Tibial artery (tissue), 4 donors: Measurements from ENCODE around the gene TM4SF18.

Experiments used
- DNase-seq, 2 donors: peaks; one replicate each; pipeline ENCODE4 v3.0.0-alpha.2; 2019
- H3K27ac ChIP-seq, 2 donors: fragments of 200-600 bp; sonication (generic) in 1 of 2; 1 replicate in 1 of 2; 2 replicates in 1 of 2; pipeline ENCODE4 v1.5.1; 2018 to 2019; ENCODE audit warnings: mild to moderate bottlenecking in 1 of 2
- H3K27me3 ChIP-seq, 2 donors: fragments of 200-600 bp; sonication (generic) in 1 of 2; one replicate each; pipeline versions ENCODE4 v1.5.1 to v1.6.0; 2016 to 2019
- H3K36me3 ChIP-seq, 3 donors: fragments of 200-600 bp; sonication (generic) in 2 of 3; one replicate each; pipeline ENCODE4 v1.5.1; 2016 to 2019; ENCODE audit warnings: mild to moderate bottlenecking in 2 of 3
- H3K4me1 ChIP-seq, 4 donors: fragments of 200-600 bp; sonication (generic) in 2 of 4; 1 replicate in 3 of 4; 2 replicates in 1 of 4; pipeline ENCODE4 v1.5.1; 2016 to 2019
- H3K4me3 ChIP-seq, 2 donors: fragments of 200-600 bp; sonication (generic) in 1 of 2; 1 replicate in 1 of 2; 2 replicates in 1 of 2; pipeline ENCODE4 v1.5.1; 2018 to 2019; ENCODE audit warnings: mild to moderate bottlenecking in 2 of 2
- H3K9me3 ChIP-seq, 3 donors: fragments of 200-600 bp; sonication (generic) in 1 of 3; one replicate each; pipeline ENCODE4 v1.5.1; 2016 to 2019
- CTCF ChIP-seq, 2 experiments: fragments of 200-600 bp in 1 of 2; fragments of 450-650 bp in 1 of 2; IDR thresholded peaks; one replicate each; pipeline ENCODE4 v1.5.1; 2017 to 2019; ENCODE audit warnings: antibody characterized with exemption in 2 of 2, mild to moderate bottlenecking in 1 of 2, moderate library complexity in 1 of 2
- intact Hi-C: fragments of 100-400 bp; cut with DNase I; formaldehyde crosslinking; loops from one replicate; pipeline ENCODE4 v1.15.0; 2023; ENCODE audit warnings: low total_unique reads

Gene TM4SF18

GRCh38 chr3:149278911-149279310 is 54.5 kb downstream of the TM4SF18 start:
- H3K36me3 ChIP-seq = no peaks in the 10 kb centered on the region
- no peak overlapping the region for H3K27ac ChIP-seq
- peaks cover 0 to 8% (median 6%) of the 10 kb centered on the region in 4 donors for H3K4me1 ChIP-seq
- no peak overlapping the region for H3K4me3 ChIP-seq
- intact Hi-C loops = loop anchor here (10.0 kb wide), 2 partner anchors 206 to 424 kb away; no protein-coding TSS in a partner anchor
- TF ChIP-seq CTCF (IDR thresholded peaks at IDR 0.05) = no peak
- DNase-seq = no peak
- no peaks in the 10 kb centered on the region for H3K9me3 ChIP-seq
- H3K27me3 ChIP-seq = no peaks in the 10 kb centered on the region

GRCh38 chr3:149277331-149277813 is 56.1 kb downstream of the TM4SF18 start:
- H3K4me3 ChIP-seq = no peak overlapping the region
- no peaks in the 10 kb centered on the region for H3K27me3 ChIP-seq
- intact Hi-C loops = loop anchor here (10.0 kb wide), 2 partner anchors 207 to 423 kb away; no protein-coding TSS in a partner anchor
- TF ChIP-seq CTCF (IDR thresholded peaks at IDR 0.05) = no peak
- no peaks in the 10 kb centered on the region for H3K36me3 ChIP-seq
- no peaks in the 10 kb centered on the region for H3K9me3 ChIP-seq
- H3K27ac ChIP-seq = peak overlapping the region in 1 of 2 donors; percentile 18
- H3K4me1 ChIP-seq = peaks cover 0 to 17% (median 8%) of the 10 kb centered on the region in 4 donors
- no peak for DNase-seq

GRCh38 chr3:149276619-149277018 is 56.8 kb downstream of the TM4SF18 start:
- Histone ChIP-seq H3K27me3 (no peaks in the 10 kb centered on the region), H3K9me3 (no peaks in the 10 kb centered on the region), H3K4me3 (no peak overlapping the region), H3K4me1 (peaks cover 0 to 17% (median 8%) of the 10 kb centered on the region in 4 donors), H3K36me3 (no peaks in the 10 kb centered on the region), H3K27ac (no peak overlapping the region)
- intact Hi-C loops = loop anchor here (10.0 kb wide), 2 partner anchors 208 to 422 kb away; no protein-coding TSS in a partner anchor
- no peak for TF ChIP-seq CTCF (IDR thresholded peaks at IDR 0.05)
- DNase-seq = no peak

GRCh38 chr3:149274220-149274619 is 59.2 kb downstream of the TM4SF18 start:
- no peaks in the 10 kb centered on the region for H3K27me3 ChIP-seq
- intact Hi-C loops = loop anchor here (10.0 kb wide), 2 partner anchors 211 to 419 kb away; no protein-coding TSS in a partner anchor
- TF ChIP-seq CTCF (IDR thresholded peaks at IDR 0.05) = no peak
- peaks cover 0 to 17% (median 7%) of the 10 kb centered on the region in 4 donors for H3K4me1 ChIP-seq
- no peak for DNase-seq
- no peaks in the 10 kb centered on the region for H3K36me3 ChIP-seq
- H3K27ac ChIP-seq = peak overlapping the region; percentile 15 to 50
- no peaks in the 10 kb centered on the region for H3K9me3 ChIP-seq
- H3K4me3 ChIP-seq = no peak overlapping the region

GRCh38 chr3:149273096-149273751 is 60.2 kb downstream of the TM4SF18 start:
- Histone ChIP-seq H3K36me3 (no peaks in the 10 kb centered on the region), H3K4me3 (no peak overlapping the region), H3K4me1 (peaks cover 0 to 17% (median 3%) of the 10 kb centered on the region in 4 donors), H3K27me3 (no peaks in the 10 kb centered on the region), H3K27ac (peak overlapping the region; percentile 15 to 50), H3K9me3 (no peaks in the 10 kb centered on the region)
- peak; percentile 90 to 97 for TF ChIP-seq CTCF (IDR thresholded peaks at IDR 0.05)
- intact Hi-C loops = loop anchor here (2.0 to 10.0 kb wide), 4 partner anchors 152 to 418 kb away; no protein-coding TSS in a partner anchor
- no peak for DNase-seq
